Astrocyte of the spinal cord (primary cell): ENCODE measurements around the gene DUSP5.
A peak's percentile ranks its signal among the peaks of the same experiment; 100 is the strongest.

Experiments used
- DNase-seq: peaks from one replicate; pipeline ENCODE4 v3.0.0; 2011; ENCODE audit warnings: low read depth, low spot score
- H3K4me3 ChIP-seq: 2 replicates; pipeline ENCODE4 v1.5.1; 2011; ENCODE audit warnings: low read depth, mild to moderate bottlenecking, low read length, moderate library complexity
- in situ Hi-C: cut with HindIII; loops from 2 replicates; pipeline ENCODE4 v1.10.0; 2017; ENCODE audit warnings: low sequenced_read_pairs
- TF ChIP-seq, protein P1 (sequence below): IDR thresholded peaks from 2 replicates; pipeline ENCODE4 v1.5.1; 2012; ENCODE audit warnings: low read depth, mild to moderate bottlenecking, low read length, inconsistent platforms

Gene DUSP5

DNA sequence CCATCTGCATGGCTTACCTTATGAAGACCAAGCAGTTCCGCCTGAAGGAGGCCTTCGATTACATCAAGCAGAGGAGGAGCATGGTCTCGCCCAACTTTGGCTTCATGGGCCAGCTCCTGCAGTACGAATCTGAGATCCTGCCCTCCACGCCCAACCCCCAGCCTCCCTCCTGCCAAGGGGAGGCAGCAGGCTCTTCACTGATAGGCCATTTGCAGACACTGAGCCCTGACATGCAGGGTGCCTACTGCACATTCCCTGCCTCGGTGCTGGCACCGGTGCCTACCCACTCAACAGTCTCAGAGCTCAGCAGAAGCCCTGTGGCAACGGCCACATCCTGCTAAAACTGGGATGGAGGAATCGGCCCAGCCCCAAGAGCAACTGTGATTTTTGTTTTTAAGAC lies 12.4 kb downstream of the DUSP5 start:
- TF ChIP-seq, protein P1, sequence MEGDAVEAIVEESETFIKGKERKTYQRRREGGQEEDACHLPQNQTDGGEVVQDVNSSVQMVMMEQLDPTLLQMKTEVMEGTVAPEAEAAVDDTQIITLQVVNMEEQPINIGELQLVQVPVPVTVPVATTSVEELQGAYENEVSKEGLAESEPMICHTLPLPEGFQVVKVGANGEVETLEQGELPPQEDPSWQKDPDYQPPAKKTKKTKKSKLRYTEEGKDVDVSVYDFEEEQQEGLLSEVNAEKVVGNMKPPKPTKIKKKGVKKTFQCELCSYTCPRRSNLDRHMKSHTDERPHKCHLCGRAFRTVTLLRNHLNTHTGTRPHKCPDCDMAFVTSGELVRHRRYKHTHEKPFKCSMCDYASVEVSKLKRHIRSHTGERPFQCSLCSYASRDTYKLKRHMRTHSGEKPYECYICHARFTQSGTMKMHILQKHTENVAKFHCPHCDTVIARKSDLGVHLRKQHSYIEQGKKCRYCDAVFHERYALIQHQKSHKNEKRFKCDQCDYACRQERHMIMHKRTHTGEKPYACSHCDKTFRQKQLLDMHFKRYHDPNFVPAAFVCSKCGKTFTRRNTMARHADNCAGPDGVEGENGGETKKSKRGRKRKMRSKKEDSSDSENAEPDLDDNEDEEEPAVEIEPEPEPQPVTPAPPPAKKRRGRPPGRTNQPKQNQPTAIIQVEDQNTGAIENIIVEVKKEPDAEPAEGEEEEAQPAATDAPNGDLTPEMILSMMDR = no peak
- in situ Hi-C loops = no loop called here
- no peak overlapping the region for H3K4me3 ChIP-seq
- peak; percentile 20 for DNase-seq

DNA sequence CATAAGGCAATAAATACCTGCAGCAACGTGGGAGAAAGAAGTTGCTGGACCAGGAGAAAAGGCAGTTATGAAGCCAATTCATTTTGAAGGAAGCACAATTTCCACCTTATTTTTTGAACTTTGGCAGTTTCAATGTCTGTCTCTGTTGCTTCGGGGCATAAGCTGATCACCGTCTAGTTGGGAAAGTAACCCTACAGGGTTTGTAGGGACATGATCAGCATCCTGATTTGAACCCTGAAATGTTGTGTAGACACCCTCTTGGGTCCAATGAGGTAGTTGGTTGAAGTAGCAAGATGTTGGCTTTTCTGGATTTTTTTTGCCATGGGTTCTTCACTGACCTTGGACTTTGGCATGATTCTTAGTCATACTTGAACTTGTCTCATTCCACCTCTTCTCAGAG lies 13.0 kb downstream of the DUSP5 start:
- in situ Hi-C loops = no loop called here
- no peak for DNase-seq
- TF ChIP-seq, protein P1 = no peak
- H3K4me3 ChIP-seq = no peak overlapping the region

DNA sequence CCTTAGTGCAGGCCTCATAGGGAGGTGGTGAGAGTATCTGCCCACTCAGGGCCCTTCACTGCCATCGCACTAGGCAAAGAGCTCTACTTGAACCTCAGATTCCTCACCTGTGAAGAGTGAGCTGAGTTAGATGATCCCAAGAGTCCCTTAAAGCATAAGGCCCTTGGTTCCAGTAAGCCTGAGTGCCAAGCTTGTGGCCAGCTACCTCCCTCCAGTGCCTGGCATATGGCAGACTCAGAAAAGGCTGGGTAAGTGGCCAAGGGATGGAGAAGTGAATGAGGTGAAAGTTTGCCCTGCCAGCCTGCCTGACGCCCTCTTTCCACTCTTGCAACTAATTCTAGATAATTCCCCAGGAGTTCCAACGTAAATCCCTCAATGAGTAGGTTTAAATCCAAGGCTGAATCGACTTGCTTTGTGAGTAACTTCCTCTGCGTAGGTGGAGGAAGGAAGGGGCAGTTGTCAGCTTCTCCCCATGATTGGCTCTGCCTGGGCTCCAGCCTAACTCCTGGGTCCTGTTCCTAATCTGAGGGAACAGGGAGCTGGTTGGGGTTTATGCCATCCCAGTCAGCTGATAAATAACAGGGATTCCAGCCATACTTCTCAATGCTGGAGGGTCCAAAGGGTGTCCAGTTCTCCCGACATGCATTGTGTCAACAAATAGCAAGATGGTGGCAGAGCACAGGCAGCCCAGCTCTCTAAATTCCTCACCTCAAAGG lies 14.2 kb downstream of the DUSP5 start:
- no peak overlapping the region for H3K4me3 ChIP-seq
- TF ChIP-seq, protein P1 = no peak
- peak; percentile 19 for DNase-seq
- in situ Hi-C loops = no loop called here

DNA sequence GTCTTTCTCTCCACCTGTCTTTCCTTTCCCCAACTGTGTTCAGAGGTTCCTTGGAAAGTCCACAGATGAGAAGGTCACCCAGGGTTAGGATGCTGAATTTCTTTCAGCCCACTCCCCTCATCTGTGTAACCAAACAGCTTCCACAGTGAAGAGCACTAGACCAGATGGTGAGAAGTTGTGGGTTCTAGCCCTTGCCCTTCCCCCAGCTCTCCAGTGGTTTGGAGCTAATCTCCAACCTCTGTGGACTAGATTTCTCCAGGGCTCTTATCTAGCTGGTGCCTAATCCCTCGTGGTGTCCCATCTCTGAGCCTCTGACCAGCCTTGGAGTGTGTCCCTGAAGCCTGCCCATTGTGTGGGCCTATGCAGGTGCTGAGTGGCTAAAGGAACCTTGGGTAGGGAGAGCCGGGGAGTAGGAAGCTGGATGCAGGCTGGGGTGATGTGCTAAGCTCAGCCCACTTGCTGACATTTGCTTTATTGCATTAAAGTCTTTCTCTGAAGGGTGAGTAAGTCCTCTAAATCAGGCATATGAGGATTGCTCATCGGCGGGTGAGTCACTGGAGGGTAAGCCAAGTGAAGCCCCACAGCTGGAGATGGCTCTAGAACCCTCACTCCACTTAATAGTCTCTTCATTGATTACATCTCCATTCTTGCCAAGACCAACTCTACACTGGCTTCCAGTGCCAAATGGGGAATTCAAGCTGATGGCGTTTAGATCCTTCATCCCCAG lies 14.9 kb downstream of the DUSP5 start:
- TF ChIP-seq, protein P1 = no peak
- in situ Hi-C loops = no loop called here
- peak; percentile 92 for DNase-seq
- H3K4me3 ChIP-seq = no peak overlapping the region

DNA sequence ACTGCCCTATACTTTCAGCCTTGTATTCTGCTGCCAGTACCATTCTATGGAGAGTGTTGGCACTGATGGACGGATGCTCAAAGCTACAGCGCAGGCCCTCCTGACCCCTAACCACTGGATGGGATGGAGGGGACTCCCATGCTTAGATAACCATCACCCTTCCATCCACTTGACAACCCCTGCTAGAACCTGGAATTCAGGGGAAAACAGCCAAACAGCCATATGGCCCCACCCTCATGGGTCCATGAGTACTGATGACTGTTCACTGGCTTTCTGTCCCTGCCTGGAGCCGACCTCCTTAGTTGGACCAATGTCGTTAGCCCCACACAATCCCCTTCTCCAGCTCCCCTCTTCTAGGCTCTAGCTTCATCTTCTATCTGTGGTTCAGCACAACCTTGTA lies 16.2 kb downstream of the DUSP5 start:
- TF ChIP-seq, protein P1 = no peak
- H3K4me3 ChIP-seq = no peak overlapping the region
- in situ Hi-C loops = no loop called here
- peak; percentile 9 for DNase-seq

DNA sequence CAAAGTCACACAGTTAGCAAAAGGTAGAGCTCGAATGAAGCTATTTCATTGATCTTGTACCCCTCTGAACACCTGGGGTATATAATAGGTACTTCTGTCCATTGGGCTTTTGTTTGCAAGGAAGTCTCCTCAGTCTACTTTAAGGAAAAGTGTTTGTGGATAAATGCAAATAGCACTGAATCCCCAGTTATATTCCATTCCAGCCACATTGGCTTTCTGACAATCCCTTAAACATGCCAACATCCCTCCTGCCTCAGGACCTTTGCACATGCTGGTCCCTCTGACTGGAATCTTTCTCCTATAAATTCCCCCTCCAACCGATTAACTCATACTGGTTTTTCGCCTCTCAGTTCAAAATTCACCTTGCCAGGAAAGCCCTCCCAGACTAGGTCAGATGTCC lies 17.1 kb downstream of the DUSP5 start:
- in situ Hi-C loops = no loop called here
- peak; percentile 10 for DNase-seq
- no peak overlapping the region for H3K4me3 ChIP-seq
- TF ChIP-seq, protein P1 = no peak
